NCI-H1694 treated with DMSO at 0.1 percent for 48 hours (cell line): ENCODE data around the gene VPS13D.

Experiments used
- DNase-seq: peaks from one replicate; lab custom pipeline; 2025; lab: John Stamatoyannopoulos, UW

The VPS13D gene

GRCh38 chr1:12554521-12555305, 324.9 kb downstream of the VPS13D start:
- DNase-seq, result no peak

GRCh38 chr1:12555411-12556367, 325.9 kb downstream of the VPS13D start:
- no peak for DNase-seq

GRCh38 chr1:12556368-12556930, 326.6 kb downstream of the VPS13D start:
- DNase-seq, result no peak

GRCh38 chr1:12556957-12557935, 327.4 kb downstream of the VPS13D start:
- DNase-seq, result no peak

GRCh38 chr1:12561121-12561520, 331.3 kb downstream of the VPS13D start:
- no peak for DNase-seq
